ENCODE measurements around the gene BUD13.
"Not testable (repeated sequence)": the region's sequence is repeated elsewhere in the genome, so short reads cannot be mapped to it uniquely, and the experiment has no call there.

The BUD13 gene

GRCh38 chr11:116762132-116762531, 10.7 kb downstream of the BUD13 start:
- H3K4me3 ChIP-seq (ENCODE audit: low read depth, low read length), result no peak overlapping the region
- TF ChIP-seq CTCF (IDR thresholded peaks at IDR 0.05; ENCODE audit: control insufficient read depth, extremely low read depth, insufficient read depth), result no peak
- no peak for DNase-seq (ENCODE audit: low read depth)

GRCh38 chr11:116756044-116756443, 16.7 kb downstream of the BUD13 start:
- not testable (repeated sequence) for DNase-seq (ENCODE audit: low read depth); H3K4me3 ChIP-seq (ENCODE audit: low read depth, low read length)

- H3K4me3 ChIP-seq (ENCODE audit: low read depth, low read length), result no peak overlapping the region
- no peak for DNase-seq (ENCODE audit: low read depth)
- no peak for TF ChIP-seq CTCF (IDR thresholded peaks at IDR 0.05; ENCODE audit: control insufficient read depth, extremely low read depth, insufficient read depth)
Observed at GRCh38 chr11:116750070-116750718, 22.6 kb downstream of the BUD13 start.

GRCh38 chr11:116742104-116742503, 30.7 kb downstream of the BUD13 start:
- TF ChIP-seq CTCF (IDR thresholded peaks at IDR 0.05; ENCODE audit: control insufficient read depth, extremely low read depth, insufficient read depth), result no peak
- no peak for DNase-seq (ENCODE audit: low read depth)
- no peak overlapping the region for H3K4me3 ChIP-seq (ENCODE audit: low read depth, low read length)

GRCh38 chr11:116740741-116741140, 32.0 kb downstream of the BUD13 start:
- no peak for TF ChIP-seq CTCF (IDR thresholded peaks at IDR 0.05; ENCODE audit: control insufficient read depth, extremely low read depth, insufficient read depth)
- no peak for DNase-seq (ENCODE audit: low read depth)
- no peak overlapping the region for H3K4me3 ChIP-seq (ENCODE audit: low read depth, low read length)

- no peak overlapping the region for H3K4me3 ChIP-seq (ENCODE audit: low read depth, low read length)
- TF ChIP-seq CTCF (IDR thresholded peaks at IDR 0.05; ENCODE audit: control insufficient read depth, extremely low read depth, insufficient read depth), result no peak
- DNase-seq (ENCODE audit: low read depth), result no peak
Observed at GRCh38 chr11:116738975-116739374, 33.8 kb downstream of the BUD13 start.

GRCh38 chr11:116736763-116737162, 36.0 kb downstream of the BUD13 start:
- TF ChIP-seq CTCF (IDR thresholded peaks at IDR 0.05; ENCODE audit: control insufficient read depth, extremely low read depth, insufficient read depth), result no peak
- no peak for DNase-seq (ENCODE audit: low read depth)
- no peak overlapping the region for H3K4me3 ChIP-seq (ENCODE audit: low read depth, low read length)

Data from LNCaP clone FGC (cell line).